GM18907 (cell line): ENCODE data around the gene SEPSECS.

Experiments used
- ATAC-seq: cut with Tn5 transposase; IDR thresholded peaks from one replicate; pipeline ENCODE4 v1.9.1; 2021; ENCODE audit warnings: mild to moderate bottlenecking, moderate library complexity; ENCODE audit not compliant: unreplicated experiment

The SEPSECS gene

GRCh38 chr4:25157081-25157480 lies 3.2 kb downstream of the SEPSECS start:
- no peak for ATAC-seq

GRCh38 chr4:25155947-25156346 lies 4.3 kb downstream of the SEPSECS start:
- ATAC-seq = no peak

GRCh38 chr4:25154594-25155265 lies 5.5 kb downstream of the SEPSECS start:
- ATAC-seq = no peak

GRCh38 chr4:25146076-25146475 lies 14.2 kb downstream of the SEPSECS start:
- ATAC-seq = no peak

GRCh38 chr4:25144870-25145481 lies 15.3 kb downstream of the SEPSECS start:
- ATAC-seq = peak; percentile 48

- no peak for ATAC-seq
Observed at GRCh38 chr4:25142468-25142867, 17.8 kb downstream of the SEPSECS start.

- ATAC-seq = no peak
Observed at GRCh38 chr4:25141592-25141991, 18.7 kb downstream of the SEPSECS start.

- no peak for ATAC-seq
Observed at GRCh38 chr4:25133132-25133531, 27.1 kb downstream of the SEPSECS start.

- ATAC-seq = no peak
Observed at GRCh38 chr4:25131926-25132325, 28.3 kb downstream of the SEPSECS start.

- ATAC-seq = no peak
Observed at GRCh38 chr4:25131381-25131780, 28.9 kb downstream of the SEPSECS start.

- ATAC-seq = no peak
Observed at GRCh38 chr4:25129917-25130316, 30.3 kb downstream of the SEPSECS start.

GRCh38 chr4:25128671-25129070 lies 31.6 kb downstream of the SEPSECS start:
- ATAC-seq = peak; percentile 50

- peak; percentile 99 for ATAC-seq
Observed at GRCh38 chr4:25123236-25123635, 37.0 kb downstream of the SEPSECS start.

GRCh38 chr4:25120146-25120940 lies 39.9 kb downstream of the SEPSECS start:
- no peak for ATAC-seq

- no peak for ATAC-seq
Observed at GRCh38 chr4:25117716-25118472, 42.4 kb downstream of the SEPSECS start.

- no peak for ATAC-seq
Observed at GRCh38 chr4:25117274-25117673, 43.0 kb downstream of the SEPSECS start.

- no peak for ATAC-seq
Observed at GRCh38 chr4:25113915-25114904, 46.0 kb downstream of the SEPSECS start.

GRCh38 chr4:25112995-25113380 lies 47.3 kb downstream of the SEPSECS start:
- no peak for ATAC-seq

- ATAC-seq = no peak
Observed at GRCh38 chr4:25112366-25112994, 47.8 kb downstream of the SEPSECS start.
